ENCODE results near the gene SND1. TPM values are rescaled to one million over a fixed set of nuclear protein-coding genes. Genes with fewer than 3 reads are reported as not detected.

Gene SND1
- total and polyA plus RNA-seq, 2 of the 4 experiments (the other 2 are of a cell fraction), result 154 to 294 TPM

GRCh38 chr7:128020159-128020558 is 368.2 kb downstream of the SND1 start:
- Histone ChIP-seq H2BK5ac (ENCODE audit: low read depth, low read length, poor library complexity, severe bottlenecking) (no peak overlapping the region), H3K23ac (ENCODE audit: low read depth, low read length) (no peak overlapping the region), H3K4me2 (ENCODE audit: low read depth, low read length) (no peak overlapping the region), H4K20me1 (ENCODE audit: insufficient read depth, low read length) (peaks cover 42% of the 10 kb centered on the region), H2AK5ac (ENCODE audit: low read depth, low read length) (no peak overlapping the region), H4K91ac (ENCODE audit: insufficient read depth, low read depth, low read length) (no peak overlapping the region), H3K4me1 (ENCODE audit: control insufficient read depth, insufficient read depth, low read length) (peaks cover 14% of the 10 kb centered on the region), H4K8ac (ENCODE audit: low read depth in 2 of 2, low read length in 2 of 2) (no peak overlapping the region), H3K4ac (ENCODE audit: low read depth, low read length) (no peak overlapping the region), H4K5ac (ENCODE audit: low read depth, low read length) (no peak overlapping the region), H2BK120ac (ENCODE audit: low read depth, low read length) (no peak overlapping the region), H3K18ac (ENCODE audit: low read depth, low read length) (no peak overlapping the region), H3K27me3 (ENCODE audit: control insufficient read depth, insufficient read depth, low read length) (no peaks in the 10 kb centered on the region), H3K56ac (ENCODE audit: extremely low read depth, insufficient read depth, low read length) (no peak overlapping the region), H2BK15ac (ENCODE audit: low read depth, low read length) (no peak overlapping the region), H2BK20ac (ENCODE audit: low read depth, low read length) (no peak overlapping the region), H2AK9ac (replicated peaks; ENCODE audit: low read depth, low read length, poor library complexity) (no peak overlapping the region), H3K36me3 (ENCODE audit: control insufficient read depth, insufficient read depth, low read length) (peaks cover 3% of the 10 kb centered on the region), H3K9me3 (ENCODE audit: control insufficient read depth, insufficient read depth, low read length) (no peaks in the 10 kb centered on the region), H3K9me1 (ENCODE audit: insufficient read depth, low read length) (peaks cover 31% of the 10 kb centered on the region), H3K4me3 (ENCODE audit: insufficient read depth, low read depth, low read length) (no peak overlapping the region), H3K14ac (replicated peaks; ENCODE audit: low read depth, low read length) (no peak overlapping the region), H3K79me1 (ENCODE audit: low read depth in 1 of 2, low read length in 2 of 2) (peaks cover 24 to 79% of the 10 kb centered on the region in 2 experiments), H3K9ac (ENCODE audit: low read depth, low read length) (no peak overlapping the region), H2AFZ (replicated peaks; ENCODE audit: low read length, poor library complexity) (no peak overlapping the region), H3K27ac (ENCODE audit: insufficient read depth, low read length) (no peak overlapping the region)
- 75% methylated on average over 2 of the region's 6 CpGs; no CpG with 5 or more reads in 1 of the 2 experiments for WGBS, 2 experiments (ENCODE audit: extremely low coverage in 2 of 2, insufficient read length in 1 of 2)
- dilution Hi-C loops (cut with HindIII; ENCODE audit: low sequenced_read_pairs, unreplicated experiment), result no loop called here
- in situ Hi-C loops (cut with MboI; ENCODE audit: low sequenced_read_pairs), result no loop called here
- ChIA-PET POLR2A (ENCODE audit: unreplicated experiment) (no interaction called here), CTCF (interaction anchor here (0.8 kb wide), 2 partner anchors 11 to 312 kb away, joined by 3 to 4 read pairs; no protein-coding TSS in a partner anchor)
- intact Hi-C loops (cut with micrococcal nuclease), result no loop called here
- TF ChIP-seq, protein P1, sequence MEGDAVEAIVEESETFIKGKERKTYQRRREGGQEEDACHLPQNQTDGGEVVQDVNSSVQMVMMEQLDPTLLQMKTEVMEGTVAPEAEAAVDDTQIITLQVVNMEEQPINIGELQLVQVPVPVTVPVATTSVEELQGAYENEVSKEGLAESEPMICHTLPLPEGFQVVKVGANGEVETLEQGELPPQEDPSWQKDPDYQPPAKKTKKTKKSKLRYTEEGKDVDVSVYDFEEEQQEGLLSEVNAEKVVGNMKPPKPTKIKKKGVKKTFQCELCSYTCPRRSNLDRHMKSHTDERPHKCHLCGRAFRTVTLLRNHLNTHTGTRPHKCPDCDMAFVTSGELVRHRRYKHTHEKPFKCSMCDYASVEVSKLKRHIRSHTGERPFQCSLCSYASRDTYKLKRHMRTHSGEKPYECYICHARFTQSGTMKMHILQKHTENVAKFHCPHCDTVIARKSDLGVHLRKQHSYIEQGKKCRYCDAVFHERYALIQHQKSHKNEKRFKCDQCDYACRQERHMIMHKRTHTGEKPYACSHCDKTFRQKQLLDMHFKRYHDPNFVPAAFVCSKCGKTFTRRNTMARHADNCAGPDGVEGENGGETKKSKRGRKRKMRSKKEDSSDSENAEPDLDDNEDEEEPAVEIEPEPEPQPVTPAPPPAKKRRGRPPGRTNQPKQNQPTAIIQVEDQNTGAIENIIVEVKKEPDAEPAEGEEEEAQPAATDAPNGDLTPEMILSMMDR (conservative IDR thresholded peaks at IDR 0.05; ENCODE audit: low read depth, low read length), result peak; percentile 45
- TF ChIP-seq NFE2L2 (IDR thresholded peaks at IDR 0.05; ENCODE audit: low read depth, low read length), result no peak
- DNase-seq (no peak), ATAC-seq (ENCODE audit: low read depth) (no peak)
- BruUV-seq (replicated peaks), result no TSS peak
